HepG2 (cell line): Measurements from ENCODE around the gene SEC23IP. TPM values are rescaled to one million over a fixed set of nuclear protein-coding genes. Genes with fewer than 3 reads are reported as not detected.

Experiments used
- ATAC-seq: fragments of 200-7000 bp; cut with Tn5 transposase; 3 replicates; pipeline ENCODE4 v1.9.1; 2020; ENCODE audit warnings: mild to moderate bottlenecking, moderate library complexity
- BruUV-seq: library from RNA; stranded (reverse); fragments of 400-500 nt; replicated peaks from 2 replicates; lab custom pipeline; 2021; lab: Mats Ljungman, UMichigan
- CTCF ChIA-PET: fragments of 300-600 bp; formaldehyde crosslinking; extraction: SDS; loops from one replicate; lab custom pipeline; 2021; ENCODE audit warnings: low total read pairs, inconsistent platforms, low intra/inter-chr PET ratio; lab: Yijun Ruan, JAX
- POLR2A ChIA-PET: fragments of 350-600 bp; sonication (Branson Sonifier 250); formaldehyde crosslinking; loops from one replicate; lab custom pipeline; 2020; ENCODE audit warnings: antibody characterized with exemption, inconsistent platforms; lab: Yijun Ruan, JAX
- DNase-seq: peaks from one replicate; pipeline ENCODE4 v3.0.0-alpha.2; 2015; ENCODE audit warnings: low spot score
- FAIRE-seq: peaks from 3 replicates; lab custom pipeline; 2011; peaks lifted over from hg19 to GRCh38; lab: Jason Lieb, UNC
- H2AFZ ChIP-seq: one replicate; pipeline ENCODE4 v1.6.1; 2011; ENCODE audit warnings: low read length, inconsistent platforms
- H3K27ac ChIP-seq: fragments of 300-600 bp; 3 replicates; pipeline ENCODE4 v1.8.0; 2011; ENCODE audit warnings: mixed run types, mild to moderate bottlenecking, mixed read lengths, low read length, inconsistent platforms; ENCODE audit not compliant: insufficient read depth; ENCODE audit errors: extremely low read length
- H3K27me3 ChIP-seq, 2 experiments: fragments of 200-600 bp in 1 of 2; 2 replicates in 1 of 2; 3 replicates in 1 of 2; pipeline versions ENCODE4 v1.6.0 to v1.8.0; 2011; ENCODE audit warnings: low read length in 2 of 2, mild to moderate bottlenecking in 2 of 2, moderate library complexity in 2 of 2, inconsistent platforms in 1 of 2; ENCODE audit not compliant: insufficient read depth in 2 of 2, control insufficient read depth in 1 of 2
- H3K36me3 ChIP-seq, 2 experiments: fragments of 200-600 bp in 1 of 2; replicated peaks in 1 of 2; 2 replicates in 1 of 2; 3 replicates in 1 of 2; pipeline versions ENCODE4 v1.5.1 to v1.8.0; 2011; ENCODE audit warnings: low read length in 2 of 2, inconsistent platforms in 1 of 2; ENCODE audit not compliant: insufficient read depth in 2 of 2, control insufficient read depth in 1 of 2
- H3K4me1 ChIP-seq: 2 replicates; pipeline ENCODE4 v1.5.1; 2012; ENCODE audit warnings: low read length, inconsistent platforms; ENCODE audit not compliant: insufficient read depth
- H3K4me2 ChIP-seq: 2 replicates; pipeline ENCODE4 v1.6.0; 2011; ENCODE audit warnings: low read depth, low read length, inconsistent platforms
- H3K4me3 ChIP-seq, 3 experiments: fragments of 200-600 bp in 1 of 3; sonication (generic), shearing (Covaris generic) in 1 of 3; replicated peaks in 1 of 3; 2 replicates each; pipeline ENCODE4 v1.5.1; 2011 to 2016; ENCODE audit warnings: low read length in 3 of 3, inconsistent platforms in 2 of 3, low read depth in 2 of 3, mild to moderate bottlenecking in 2 of 3, control low read depth in 1 of 3, mixed read lengths in 1 of 3; ENCODE audit not compliant: insufficient read depth in 1 of 3
- H3K79me2 ChIP-seq: one replicate; pipeline ENCODE4 v1.6.1; 2011; ENCODE audit warnings: low read length, inconsistent platforms; ENCODE audit not compliant: insufficient read depth
- H3K9ac ChIP-seq: 2 replicates; pipeline ENCODE4 v1.6.0; 2011; ENCODE audit warnings: mild to moderate bottlenecking, low read depth, low read length, inconsistent platforms; ENCODE audit not compliant: insufficient read depth
- H3K9me3 ChIP-seq: 2 replicates; pipeline ENCODE4 v1.5.1; 2012; ENCODE audit warnings: mild to moderate bottlenecking, low read length
- H4K20me1 ChIP-seq: 2 replicates; pipeline ENCODE4 v1.6.0; 2011; ENCODE audit warnings: inconsistent platforms, mild to moderate bottlenecking, low read length, moderate library complexity; ENCODE audit not compliant: insufficient read depth
- ATAD3A ChIP-seq: sonication (generic); formaldehyde crosslinking; IDR thresholded peaks from 2 replicates; pipeline ENCODE4 v1.4.0; 2020; ENCODE audit warnings: missing genetic modification reagents
- ATRX ChIP-seq: sonication (generic); formaldehyde crosslinking; IDR thresholded peaks from 2 replicates; pipeline ENCODE4 v1.4.0; 2020; ENCODE audit warnings: missing genetic modification reagents, borderline replicate concordance
- BRD4 ChIP-seq: sonication (generic); formaldehyde crosslinking; IDR thresholded peaks from 2 replicates; pipeline ENCODE4 v1.4.0; 2020; ENCODE audit warnings: missing genetic modification reagents
- CENPT ChIP-seq: sonication (generic); formaldehyde crosslinking; IDR thresholded peaks from 2 replicates; pipeline ENCODE4 v1.8.0; 2022; ENCODE audit warnings: low read depth, mild to moderate bottlenecking, moderate library complexity, missing genetic modification reagents
- FOXK2 ChIP-seq: fragments of 450-650 bp; IDR thresholded peaks from 2 replicates; pipeline ENCODE4 v1.6.1; 2016
- MYNN ChIP-seq: sonication (generic); formaldehyde crosslinking; IDR thresholded peaks from 2 replicates; pipeline ENCODE4 v1.4.0; 2020; ENCODE audit warnings: mild to moderate bottlenecking, low read depth, missing genetic modification reagents
- PRMT3 ChIP-seq: sonication (generic); formaldehyde crosslinking; IDR thresholded peaks from 2 replicates; pipeline ENCODE4 v1.8.1; 2022; ENCODE audit warnings: low read depth, mild to moderate bottlenecking, moderate library complexity, missing genetic modification reagents, borderline replicate concordance
- RBM22 ChIP-seq: fragments of 200-400 bp; formaldehyde crosslinking; optimal IDR thresholded peaks from 2 replicates; pipeline ENCODE3; 2017; ENCODE audit warnings: mild to moderate bottlenecking, low read length, moderate library complexity
- RELA ChIP-seq: sonication (generic); formaldehyde crosslinking; IDR thresholded peaks from 2 replicates; pipeline ENCODE4 v1.4.0; 2020; ENCODE audit warnings: missing genetic modification reagents
- SIN3A ChIP-seq: IDR thresholded peaks from 2 replicates; pipeline ENCODE4 v1.6.1; 2011; ENCODE audit warnings: low read depth, mild to moderate bottlenecking, control low read depth, low read length, borderline replicate concordance
- XBP1 ChIP-seq: sonication (generic); formaldehyde crosslinking; IDR thresholded peaks from 2 replicates; pipeline ENCODE4 v1.5.0; 2020; ENCODE audit warnings: missing genetic modification reagents
- ZIK1 ChIP-seq: sonication (generic); formaldehyde crosslinking; IDR thresholded peaks from 2 replicates; pipeline ENCODE4 v1.5.0; 2020; ENCODE audit warnings: mild to moderate bottlenecking, low read depth, missing genetic modification reagents, borderline replicate concordance
- ZNF264 ChIP-seq: sonication (generic); formaldehyde crosslinking; IDR thresholded peaks from 2 replicates; pipeline ENCODE4 v1.4.0; 2020; ENCODE audit warnings: missing genetic modification reagents
- ZNF326 ChIP-seq: sonication (generic); formaldehyde crosslinking; IDR thresholded peaks from 2 replicates; pipeline ENCODE4 v1.4.0; 2020; ENCODE audit warnings: missing genetic modification reagents, borderline replicate concordance
- ZNF441 ChIP-seq: sonication (generic); formaldehyde crosslinking; IDR thresholded peaks from 2 replicates; pipeline ENCODE4 v1.7.0; 2021; ENCODE audit warnings: missing genetic modification reagents, borderline replicate concordance
- ZNF576 ChIP-seq: sonication (generic); formaldehyde crosslinking; IDR thresholded peaks from 2 replicates; pipeline ENCODE4 v1.4.0; 2020; ENCODE audit warnings: mild to moderate bottlenecking, missing genetic modification reagents
- ZNF839 ChIP-seq: sonication (generic); formaldehyde crosslinking; IDR thresholded peaks from 2 replicates; pipeline ENCODE4 v1.4.0; 2020; ENCODE audit warnings: missing genetic modification reagents, mild to moderate bottlenecking, borderline replicate concordance
- ZNF878 ChIP-seq: sonication (generic); formaldehyde crosslinking; IDR thresholded peaks from 2 replicates; pipeline ENCODE4 v1.8.1; 2023; ENCODE audit warnings: mild to moderate bottlenecking, missing genetic modification reagents, moderate library complexity
- WGBS: methylation state at CpG from one replicate; pipeline ENCODE4 v1.1.6; 2017; ENCODE audit warnings: low lambda C conversion rate; 5-methylcytosine and 5-hydroxymethylcytosine counted together
- in situ Hi-C: cut with HindIII; loops from 2 replicates; pipeline ENCODE4 v1.10.0; 2017; ENCODE audit warnings: low pct_unique_long_range_greater_than_20kb; ENCODE audit not compliant: extremely low pct_ligation_motif_present
- intact Hi-C: fragments of 100-400 bp; cut with micrococcal nuclease; formaldehyde crosslinking; loops from one replicate; pipeline ENCODE4 v1.10.0; 2022; ENCODE audit not compliant: unreplicated experiment
- polyA plus RNA-seq, 8 experiments: library from polyadenylated mRNA; depleted of rRNA in 3 of 8; stranded (reverse) in 7 of 8; unstranded in 1 of 8; fragments of >200 nt; fragmentation: Illumina TruSeq in 4 of 8; extraction: Trizol in 4 of 8; gene quantifications; 2 replicates each; pipeline versions ENCODE4 v1.2.1 to v1.2.3, GENCODE V29; 2011 to 2016; ENCODE audit warnings: low read depth in 4 of 8, missing spikeins in 1 of 8, mixed read lengths in 1 of 8; ENCODE audit not compliant: insufficient read depth in 1 of 8
- total RNA-seq, 5 experiments: library from RNA; depleted of rRNA; stranded (reverse); fragments of >200 nt; fragmentation: Illumina TruSeq; extraction: Trizol; gene quantifications; 2 replicates each; pipeline ENCODE4 v1.2.3, GENCODE V29; 2016; ENCODE audit warnings: low read depth in 1 of 5
- TF ChIP-seq, protein P1 (sequence below): sonication (generic); formaldehyde crosslinking; IDR thresholded peaks from 2 replicates; pipeline ENCODE4 v1.4.0; 2020; ENCODE audit warnings: mild to moderate bottlenecking, missing genetic modification reagents

Gene SEC23IP
- total and polyA plus RNA-seq, 2 of the 13 experiments (the other 11 are each of a cell fraction or from before 2014, with no cell fraction given), result 32.3 to 57.7 TPM

GRCh38 chr10:119957451-119957850 lies 64.9 kb downstream of the SEC23IP start:
- no peak for TF ChIP-seq ZNF441 (CRISPR knock-in tag)
- TF ChIP-seq, protein P1, sequence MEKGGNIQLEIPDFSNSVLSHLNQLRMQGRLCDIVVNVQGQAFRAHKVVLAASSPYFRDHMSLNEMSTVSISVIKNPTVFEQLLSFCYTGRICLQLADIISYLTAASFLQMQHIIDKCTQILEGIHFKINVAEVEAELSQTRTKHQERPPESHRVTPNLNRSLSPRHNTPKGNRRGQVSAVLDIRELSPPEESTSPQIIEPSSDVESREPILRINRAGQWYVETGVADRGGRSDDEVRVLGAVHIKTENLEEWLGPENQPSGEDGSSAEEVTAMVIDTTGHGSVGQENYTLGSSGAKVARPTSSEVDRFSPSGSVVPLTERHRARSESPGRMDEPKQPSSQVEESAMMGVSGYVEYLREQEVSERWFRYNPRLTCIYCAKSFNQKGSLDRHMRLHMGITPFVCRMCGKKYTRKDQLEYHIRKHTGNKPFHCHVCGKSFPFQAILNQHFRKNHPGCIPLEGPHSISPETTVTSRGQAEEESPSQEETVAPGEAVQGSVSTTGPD, result no peak
- TF ChIP-seq ZNF576 (CRISPR knock-in tag), result no peak
- no peak for TF ChIP-seq ATAD3A (CRISPR knock-in tag)
- TF ChIP-seq RBM22, result no peak
- TF ChIP-seq RELA (CRISPR knock-in tag), result no peak
- no peak for TF ChIP-seq ZNF264 (CRISPR knock-in tag)
- TF ChIP-seq SIN3A, result no peak
- no peak for TF ChIP-seq ZNF878 (CRISPR knock-in tag)
- no peak for TF ChIP-seq ZIK1 (CRISPR knock-in tag)
- no peak for TF ChIP-seq MYNN (CRISPR knock-in tag)
- TF ChIP-seq ZNF326, result no peak
- TF ChIP-seq ZNF839 (CRISPR knock-in tag), result no peak
- TF ChIP-seq ATRX (CRISPR knock-in tag), result no peak
- no peak for TF ChIP-seq PRMT3
- TF ChIP-seq BRD4, result no peak
- TF ChIP-seq FOXK2, result no peak
- no peak for TF ChIP-seq CENPT (CRISPR knock-in tag)
- no peak for TF ChIP-seq XBP1 (CRISPR knock-in tag)
- H3K79me2 ChIP-seq, result no peaks in the 10 kb centered on the region
- no peak overlapping the region for H2AFZ ChIP-seq
- H3K4me1 ChIP-seq, result no peaks in the 10 kb centered on the region
- no peaks in the 10 kb centered on the region; a peak in 1 of 5 replicates for H3K27me3 ChIP-seq
- intact Hi-C loops, result no loop called here
- ATAC-seq (no peak), FAIRE-seq (no peak), DNase-seq (no peak)
- H3K4me3 ChIP-seq, result no peak overlapping the region
- no peak overlapping the region for H3K27ac ChIP-seq
- 59% methylated on average over 4 of the region's 4 CpGs for WGBS
- no peaks in the 10 kb centered on the region for H4K20me1 ChIP-seq
- ChIA-PET CTCF (no interaction called here), POLR2A (no interaction called here)
- H3K36me3 ChIP-seq, result no peaks in the 10 kb centered on the region
- no peaks in the 10 kb centered on the region for H3K9me3 ChIP-seq
- no peak overlapping the region for H3K9ac ChIP-seq
- in situ Hi-C loops, result no loop called here
- no TSS peak for BruUV-seq
- H3K4me2 ChIP-seq, result no peak overlapping the region
